Stimulated activated CD4-positive, alpha-beta T cell treated with anti-CD3 and anti-CD28 coated beads, Interleukin-1b, Interleukin-23, amount 100 ng/mL, for 24 hours (primary cell): Measurements from ENCODE around the gene R3HDM2.
A peak's percentile ranks its signal among the peaks of the same experiment; 100 is the strongest.
"Not testable (repeated sequence)": the region's sequence is repeated elsewhere in the genome, so short reads cannot be mapped to it uniquely, and the experiment has no call there.

Source experiments
- DNase-seq, 4 experiments: peaks; one replicate each; pipeline ENCODE4 v3.0.0-alpha.2; 2020; ENCODE audit warnings: low read depth in 4 of 4, low spot score in 1 of 4

The R3HDM2 gene

DNA sequence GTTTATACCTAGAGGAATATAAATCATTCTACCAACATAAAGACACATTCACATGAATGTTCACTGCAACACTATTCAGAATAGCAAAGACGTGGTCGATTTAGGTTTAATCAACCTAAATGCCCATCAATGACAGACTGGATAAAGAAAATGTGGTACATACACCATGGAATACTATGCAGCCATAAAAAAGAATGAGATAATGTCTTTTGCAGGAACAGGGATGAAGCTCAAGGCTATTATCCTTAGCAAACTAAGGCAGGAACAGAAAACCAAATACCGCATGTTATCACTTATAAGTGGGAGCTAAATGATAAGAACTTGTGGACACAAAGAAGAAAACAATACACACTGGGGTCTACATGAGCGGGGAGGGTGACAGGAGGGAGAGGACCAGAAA, 94.5 kb downstream of the R3HDM2 start:
- DNase-seq, result not testable (repeated sequence)

DNA sequence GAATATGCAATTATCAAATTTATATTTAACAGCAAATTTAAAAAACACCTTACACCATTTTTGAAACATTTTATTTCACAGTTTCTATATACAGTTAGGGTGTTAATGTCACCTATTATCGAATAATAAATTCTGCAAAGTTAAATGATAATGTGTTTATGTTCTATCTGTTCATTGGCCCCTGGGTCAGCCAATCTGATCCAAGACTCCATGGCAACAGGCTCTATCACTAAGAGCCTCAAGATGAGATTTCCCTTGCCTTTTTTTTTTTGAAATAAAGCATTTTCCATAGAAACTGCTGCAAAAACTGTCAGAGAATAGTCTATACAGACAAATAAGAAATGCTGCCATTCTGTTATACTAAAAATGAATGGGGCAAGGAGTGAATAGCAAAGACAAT, 96.6 kb downstream of the R3HDM2 start:
- no peak for DNase-seq

DNA sequence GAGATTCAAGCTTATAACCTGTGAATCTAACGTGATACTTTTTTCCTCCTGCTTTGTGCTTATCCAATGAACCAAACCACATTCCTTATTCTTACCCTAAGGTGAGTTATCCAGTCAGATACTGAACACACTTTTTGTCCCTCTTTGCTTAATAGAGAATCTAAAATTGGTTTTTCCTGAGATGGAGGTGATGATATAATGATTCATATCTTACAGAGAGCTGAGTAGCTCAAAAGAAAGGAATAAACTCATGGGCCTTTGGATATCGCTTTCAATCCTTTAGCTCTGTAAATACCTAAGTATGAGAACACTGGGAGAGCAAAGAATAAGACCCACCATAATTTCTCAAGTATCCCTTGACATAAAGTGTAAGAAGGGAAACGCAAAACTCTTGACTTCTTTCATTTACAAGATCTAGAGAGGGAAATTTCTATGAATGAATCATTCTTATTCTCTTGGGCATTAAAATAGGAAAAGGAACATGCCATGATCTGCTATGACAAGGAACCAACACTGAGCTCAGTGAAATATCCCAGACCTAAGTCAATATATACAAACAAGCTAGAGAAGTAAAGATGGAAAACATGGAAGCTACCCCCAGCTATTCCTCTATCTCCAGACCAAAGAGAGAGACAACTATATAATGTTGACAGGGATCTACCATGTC, 98.1 kb downstream of the R3HDM2 start:
- DNase-seq, result no peak

DNA sequence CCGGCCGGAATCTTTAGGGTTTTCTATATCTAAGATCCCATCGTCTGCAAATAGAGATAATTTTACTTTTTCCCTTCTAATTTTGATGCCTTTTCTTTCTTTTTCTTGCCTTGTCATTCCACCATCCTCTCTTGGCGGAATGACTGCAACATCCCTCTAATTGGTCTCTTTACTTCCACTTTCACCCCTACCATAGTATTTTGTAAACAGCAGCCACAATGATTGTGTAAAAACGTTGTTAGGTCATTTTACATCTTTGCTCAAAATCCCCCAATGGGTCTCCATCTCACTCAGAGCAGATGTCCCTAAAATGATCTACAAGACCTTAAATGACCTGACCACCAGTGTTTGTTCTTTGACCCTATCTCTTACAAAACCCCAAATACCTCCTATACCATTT, 99.9 kb downstream of the R3HDM2 start:
- DNase-seq, result no peak

- DNase-seq, result no peak
Observed at GRCh38 chr12:57329219-57329618, 101.6 kb downstream of the R3HDM2 start.

GRCh38 chr12:57325395-57325794, 105.4 kb downstream of the R3HDM2 start:
- no peak for DNase-seq

DNA sequence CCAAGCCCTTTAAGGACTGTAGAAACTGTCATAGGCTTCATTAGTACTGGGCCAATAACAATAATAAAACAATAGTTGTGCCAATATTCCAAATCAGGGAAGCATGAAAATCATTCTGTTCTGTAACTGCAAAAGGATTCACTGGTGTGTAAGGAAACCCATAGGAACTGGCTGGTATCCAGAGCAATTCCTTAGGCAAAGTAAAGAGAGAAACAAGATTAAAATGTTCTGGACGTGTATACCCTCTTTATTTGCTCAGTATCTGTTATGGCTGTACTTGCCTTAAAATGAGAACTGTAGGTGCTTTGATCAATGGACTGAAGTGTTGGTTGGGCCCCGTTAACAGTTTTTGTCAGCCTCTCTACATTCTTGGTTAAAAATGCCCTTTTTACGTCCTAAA, 107.4 kb downstream of the R3HDM2 start:
- DNase-seq, result no peak

- DNase-seq, result no peak
Observed at GRCh38 chr12:57320639-57321038, 110.2 kb downstream of the R3HDM2 start.

GRCh38 chr12:57319678-57320469, 111.0 kb downstream of the R3HDM2 start:
- no peak for DNase-seq

DNA sequence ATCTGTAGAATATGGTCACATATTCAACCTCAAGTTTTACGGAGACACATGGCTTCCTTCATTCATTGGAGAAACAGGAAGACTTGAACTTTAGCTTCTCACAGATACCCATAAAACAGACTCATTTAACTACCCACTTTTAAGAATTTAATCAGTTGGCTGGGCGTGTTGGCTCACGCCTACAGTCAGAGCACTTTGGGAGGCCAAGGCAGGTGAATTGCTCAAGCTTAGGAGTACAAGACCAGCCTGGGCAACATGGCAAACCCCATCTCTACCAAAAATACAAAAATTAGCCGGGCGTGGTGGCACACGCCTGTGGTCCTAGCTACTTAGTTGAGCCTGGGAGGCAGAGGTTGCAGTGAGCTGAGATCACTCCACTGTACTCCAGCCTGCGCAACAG, 115.2 kb downstream of the R3HDM2 start:
- DNase-seq, result no peak

DNA sequence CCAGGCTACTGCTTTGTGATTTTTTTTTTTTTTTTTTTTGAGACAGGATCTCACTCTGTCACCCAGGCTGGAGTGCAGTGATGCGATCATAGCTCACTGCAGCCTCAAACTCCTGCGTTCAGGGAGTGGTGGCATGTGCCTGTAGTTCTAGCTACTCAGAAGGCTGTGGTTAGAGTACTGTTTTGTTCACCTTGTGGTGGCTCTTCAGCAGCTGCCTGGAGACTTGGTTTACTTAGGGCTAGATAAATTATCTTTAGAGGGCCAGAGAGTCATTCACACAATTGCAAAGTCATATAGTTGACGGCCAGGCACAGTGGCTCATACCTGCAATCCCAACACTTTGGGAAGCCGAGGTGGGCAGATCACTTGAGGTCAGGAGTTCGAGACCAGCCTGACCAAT, 118.6 kb downstream of the R3HDM2 start:
- not testable (repeated sequence) for DNase-seq

GRCh38 chr12:57309420-57309819, 121.4 kb downstream of the R3HDM2 start:
- no peak for DNase-seq

DNA sequence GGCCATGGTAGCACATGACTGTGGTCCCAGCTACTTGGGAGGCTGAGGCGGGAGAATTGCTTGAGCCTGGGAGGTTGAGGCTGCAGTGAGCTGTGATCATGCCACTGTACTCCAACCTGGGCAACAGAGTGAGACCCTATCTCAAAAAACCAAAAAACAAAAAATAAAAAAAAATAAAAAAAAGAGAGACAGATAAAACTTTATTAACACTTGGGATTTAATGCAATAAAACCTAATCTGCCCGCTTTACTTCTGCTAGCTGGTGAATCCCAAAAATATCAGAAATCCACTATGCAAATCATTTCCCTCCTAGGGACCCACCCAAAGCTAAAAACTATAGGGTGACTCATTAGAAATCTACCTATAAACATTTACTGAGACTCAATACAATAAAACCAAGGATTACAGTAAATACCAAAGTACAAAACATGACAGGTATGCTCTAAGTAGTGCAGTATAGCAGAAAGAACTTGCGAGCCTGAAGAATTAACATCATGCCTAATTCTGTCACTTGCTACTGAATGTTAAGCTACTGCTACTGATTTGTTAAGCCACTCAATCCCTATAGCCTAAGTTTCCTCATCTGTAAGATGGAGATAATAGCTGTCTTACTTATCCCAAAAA, 129.8 kb downstream of the R3HDM2 start:
- DNase-seq, result no peak

- no peak for DNase-seq
Observed at GRCh38 chr12:57299514-57300016, 131.3 kb downstream of the R3HDM2 start.

GRCh38 chr12:57296291-57296690, 134.6 kb downstream of the R3HDM2 start:
- no peak for DNase-seq

DNA sequence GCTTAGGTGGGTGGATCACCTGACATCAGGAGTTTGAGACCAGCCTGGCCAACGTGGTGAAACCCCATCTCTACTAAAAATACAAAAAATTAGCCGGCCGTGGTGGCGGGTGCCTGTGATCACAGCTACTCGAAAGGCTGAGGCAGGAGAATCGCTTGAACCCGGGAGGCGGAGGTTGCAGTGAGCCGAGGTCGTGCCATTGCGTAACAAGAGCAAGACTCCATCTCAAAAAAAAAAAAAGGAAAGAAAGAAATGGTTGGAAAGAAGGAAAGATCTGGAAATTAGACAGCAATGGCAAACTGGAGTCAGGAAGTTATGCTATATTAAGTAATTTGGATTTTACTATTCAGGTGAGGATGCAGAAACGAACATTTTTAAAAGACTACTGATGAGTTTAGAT, 148.8 kb downstream of the R3HDM2 start:
- DNase-seq, result not testable (repeated sequence)

DNA sequence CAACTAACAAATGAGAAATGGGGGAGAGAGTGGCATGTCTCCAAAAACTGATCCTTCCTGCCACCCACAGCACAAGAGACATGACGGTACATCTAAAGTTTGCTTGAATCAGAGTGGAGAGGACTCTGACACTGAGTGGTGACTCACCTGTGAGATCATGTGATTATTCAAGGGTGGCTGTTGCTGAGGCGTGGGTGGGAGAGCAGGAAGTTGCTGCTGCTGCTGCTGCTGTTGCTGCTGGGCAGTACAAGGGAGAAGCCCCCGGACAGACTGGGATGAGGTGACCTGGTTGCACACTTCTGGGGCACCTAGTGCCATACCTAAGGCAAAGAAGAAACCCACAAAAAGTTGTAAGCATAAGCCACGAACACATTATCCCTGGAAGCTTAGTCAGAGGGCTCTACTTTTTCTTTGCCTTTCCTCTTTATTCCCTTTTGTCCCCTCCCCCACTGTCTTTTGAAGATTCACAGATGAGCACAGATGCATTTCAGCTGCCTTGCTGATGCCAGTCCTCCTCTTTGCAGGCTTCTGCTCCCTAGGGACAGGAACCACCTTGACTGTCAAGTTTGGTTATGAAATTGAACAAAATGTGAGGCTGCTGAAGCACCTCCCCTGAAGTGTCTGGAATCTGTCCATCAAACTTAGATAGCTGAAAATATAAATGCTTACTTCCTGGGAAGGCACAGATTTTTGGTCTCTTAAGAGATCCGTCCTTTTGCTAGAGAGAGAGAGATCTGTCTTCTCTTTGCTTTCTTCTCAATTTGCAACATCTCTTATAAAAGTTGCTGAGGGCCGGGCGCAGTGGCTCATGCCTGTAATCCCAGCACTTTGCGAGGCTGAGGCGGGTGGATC, 150.4 kb downstream of the R3HDM2 start:
- DNase-seq, result peak; percentile 40 to 67 (median 49)

DNA sequence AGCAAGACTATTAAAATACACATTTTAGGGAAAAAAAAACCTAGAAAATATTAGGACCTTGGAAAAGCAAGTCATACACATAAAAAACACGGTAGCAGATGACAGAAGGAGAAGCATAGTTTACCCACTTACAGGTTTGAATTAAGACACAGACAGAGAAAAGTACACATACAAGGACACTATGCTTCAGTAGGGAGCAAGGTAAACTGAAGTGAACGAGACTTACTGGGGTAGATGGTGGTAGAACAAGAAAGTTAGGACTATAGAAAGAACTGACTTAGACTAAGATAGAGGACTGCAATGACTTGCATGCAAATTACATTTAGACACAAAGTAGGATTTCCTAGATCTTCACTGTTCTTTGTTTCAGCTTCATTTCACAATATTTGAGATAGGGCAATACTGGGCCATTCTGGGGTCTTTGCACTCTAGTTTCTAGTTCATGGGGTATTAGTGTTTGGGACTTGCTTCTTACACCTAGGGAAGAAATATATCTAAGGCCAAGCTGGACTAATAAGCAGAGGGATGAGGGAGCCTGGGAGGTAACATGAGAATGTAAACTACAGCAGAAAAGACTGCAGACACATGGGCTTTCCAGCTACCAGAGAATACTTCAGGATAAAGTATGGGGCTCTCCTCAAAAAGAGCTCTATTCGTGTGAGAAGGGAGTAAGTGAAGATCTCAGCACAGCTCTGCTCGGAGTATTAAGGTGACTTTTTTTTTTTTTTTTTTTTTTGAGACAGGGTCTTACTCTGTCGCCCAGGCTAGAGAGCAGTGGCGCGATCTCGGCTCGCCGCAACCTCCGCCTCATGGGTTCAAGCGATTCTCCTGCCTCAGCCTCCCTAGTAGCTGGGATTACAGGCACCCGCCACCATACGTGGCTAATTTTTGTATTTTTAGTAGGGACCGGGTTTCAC, 152.1 kb downstream of the R3HDM2 start:
- DNase-seq, result no peak

GRCh38 chr12:57276935-57277563, 153.8 kb downstream of the R3HDM2 start:
- no peak for DNase-seq

GRCh38 chr12:57276233-57276632, 154.6 kb downstream of the R3HDM2 start:
- DNase-seq, result not testable (repeated sequence)
